Adrenal gland (tissue), 5 donors: ENCODE measurements around the gene LRRC8C.

ENCODE experiments used
- POLR2A ChIP-seq, 2 donors: fragments of 450-650 bp; IDR thresholded peaks; one replicate each; pipeline ENCODE4 v1.6.1; 2017; ENCODE audit warnings: antibody characterized with exemption in 2 of 2, mild to moderate bottlenecking in 2 of 2, moderate library complexity in 1 of 2
- TF ChIP-seq, protein P1 (sequence below), 6 experiments: fragments of 450-650 bp in 4 of 6; fragments of 200-600 bp in 2 of 6; sonication (generic) in 1 of 6; IDR thresholded peaks; 1 replicate in 5 of 6; 2 replicates in 1 of 6; pipeline versions ENCODE4 v1.5.1 to v1.8.0; 2016 to 2021; ENCODE audit warnings: antibody characterized with exemption in 6 of 6, mild to moderate bottlenecking in 2 of 6, moderate library complexity in 1 of 6
- donor health status: DM: no; HTN: no; CAD: no.

DNA sequence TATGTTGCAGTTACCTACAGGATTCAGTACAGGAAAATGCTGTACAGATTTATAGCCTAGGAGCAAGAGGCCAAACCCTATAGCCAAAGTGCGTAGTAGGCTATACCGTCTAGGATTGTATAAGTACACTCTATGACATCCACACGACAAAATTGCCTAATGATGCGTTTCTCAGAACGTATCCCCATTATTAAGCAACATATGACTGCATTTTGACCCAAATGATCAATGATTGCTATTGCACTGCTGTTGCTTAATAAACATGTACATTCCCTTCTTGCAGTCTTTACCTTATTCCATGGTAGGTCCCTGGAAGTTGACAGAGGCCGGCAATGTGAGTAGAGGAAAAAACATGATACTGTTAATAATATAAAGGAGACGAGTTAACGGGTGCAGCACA is 33.0 kb downstream of the LRRC8C start:
- TF ChIP-seq, protein P1, sequence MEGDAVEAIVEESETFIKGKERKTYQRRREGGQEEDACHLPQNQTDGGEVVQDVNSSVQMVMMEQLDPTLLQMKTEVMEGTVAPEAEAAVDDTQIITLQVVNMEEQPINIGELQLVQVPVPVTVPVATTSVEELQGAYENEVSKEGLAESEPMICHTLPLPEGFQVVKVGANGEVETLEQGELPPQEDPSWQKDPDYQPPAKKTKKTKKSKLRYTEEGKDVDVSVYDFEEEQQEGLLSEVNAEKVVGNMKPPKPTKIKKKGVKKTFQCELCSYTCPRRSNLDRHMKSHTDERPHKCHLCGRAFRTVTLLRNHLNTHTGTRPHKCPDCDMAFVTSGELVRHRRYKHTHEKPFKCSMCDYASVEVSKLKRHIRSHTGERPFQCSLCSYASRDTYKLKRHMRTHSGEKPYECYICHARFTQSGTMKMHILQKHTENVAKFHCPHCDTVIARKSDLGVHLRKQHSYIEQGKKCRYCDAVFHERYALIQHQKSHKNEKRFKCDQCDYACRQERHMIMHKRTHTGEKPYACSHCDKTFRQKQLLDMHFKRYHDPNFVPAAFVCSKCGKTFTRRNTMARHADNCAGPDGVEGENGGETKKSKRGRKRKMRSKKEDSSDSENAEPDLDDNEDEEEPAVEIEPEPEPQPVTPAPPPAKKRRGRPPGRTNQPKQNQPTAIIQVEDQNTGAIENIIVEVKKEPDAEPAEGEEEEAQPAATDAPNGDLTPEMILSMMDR (IDR thresholded peaks at IDR 0.05), result no peak
- TF ChIP-seq POLR2A (IDR thresholded peaks at IDR 0.05), result no peak
